Fibroblast of skin of scalp (primary cell): ENCODE results near the gene TBKBP1. TPM values are rescaled to one million over a fixed set of nuclear protein-coding genes. Genes with fewer than 3 reads are reported as not detected.

Experiments
- DNase-seq: peaks from one replicate; pipeline ENCODE4 v3.0.0-alpha.2; 2013
- polyA plus RNA-seq, 2 experiments: library from polyadenylated mRNA; unstranded; fragments of 120-200 nt; gene quantifications; one replicate each; pipeline ENCODE4 v1.2.1, GENCODE V29; 2013; ENCODE audit not compliant: insufficient read length in 2 of 2

The TBKBP1 gene
- 15.0 TPM for polyA plus RNA-seq (2013, experiment 1 of 2; ENCODE audit: insufficient read length)
- 16.1 TPM for polyA plus RNA-seq (2013, experiment 2 of 2; ENCODE audit: insufficient read length)

GRCh38 chr17:47693731-47694580 is at the start of gene TBKBP1:
Gene TBKBP1 (plus strand): TSS chr17:47694161. CDS start chr17:47696113, 1,952 bp downstream.
- peak; percentile 73 for DNase-seq

- DNase-seq = no peak
Measured at GRCh38 chr17:47644324-47644723, 49.6 kb upstream of the TBKBP1 start.

DNA sequence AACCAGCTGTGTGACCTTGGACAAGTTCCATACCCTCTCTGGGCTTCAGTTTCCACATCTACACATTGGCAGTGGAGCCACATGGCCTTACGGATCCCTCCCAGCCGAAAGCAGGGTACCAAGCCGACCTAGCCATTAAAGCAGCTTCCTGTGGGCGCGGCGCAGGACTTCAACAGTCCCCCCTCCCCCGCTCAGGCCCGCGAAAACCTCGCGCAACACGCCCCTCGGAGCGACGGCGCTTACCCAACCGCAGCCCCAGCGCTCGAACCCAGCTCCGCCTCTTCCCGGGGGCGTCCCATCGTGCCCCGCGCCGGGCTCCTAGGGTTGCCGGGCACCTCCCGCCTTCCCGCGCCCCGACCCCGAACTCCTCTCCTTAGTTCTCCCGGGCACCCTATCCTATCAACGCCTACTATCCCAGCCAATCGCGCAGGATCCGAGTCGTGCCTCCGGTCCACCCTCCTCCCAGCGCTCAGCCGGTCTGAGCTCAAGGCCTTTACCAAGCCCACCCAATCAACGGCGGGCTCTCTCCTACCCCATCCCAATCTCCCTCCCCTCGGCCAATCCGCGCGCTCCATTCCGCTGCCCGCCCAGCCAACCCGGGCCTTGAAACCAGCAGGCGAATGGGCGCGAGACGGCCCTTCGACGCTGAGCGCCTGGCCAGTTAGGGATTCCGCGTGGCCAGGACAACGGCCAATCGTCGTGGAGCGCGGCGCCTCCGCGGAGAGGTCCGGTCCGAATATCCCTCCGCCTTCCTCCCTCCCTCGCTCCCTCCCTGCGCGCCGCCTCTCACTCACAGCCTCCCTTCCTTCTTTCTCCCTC is 44.6 kb upstream of the TBKBP1 start, which contains the start of gene KPNB1:
KPNB1 (plus strand) TSS at position 767 of the 819 bp plus-strand sequence. CDS start 326 bp downstream, outside the sequence.
- DNase-seq = peak; percentile 100

DNA sequence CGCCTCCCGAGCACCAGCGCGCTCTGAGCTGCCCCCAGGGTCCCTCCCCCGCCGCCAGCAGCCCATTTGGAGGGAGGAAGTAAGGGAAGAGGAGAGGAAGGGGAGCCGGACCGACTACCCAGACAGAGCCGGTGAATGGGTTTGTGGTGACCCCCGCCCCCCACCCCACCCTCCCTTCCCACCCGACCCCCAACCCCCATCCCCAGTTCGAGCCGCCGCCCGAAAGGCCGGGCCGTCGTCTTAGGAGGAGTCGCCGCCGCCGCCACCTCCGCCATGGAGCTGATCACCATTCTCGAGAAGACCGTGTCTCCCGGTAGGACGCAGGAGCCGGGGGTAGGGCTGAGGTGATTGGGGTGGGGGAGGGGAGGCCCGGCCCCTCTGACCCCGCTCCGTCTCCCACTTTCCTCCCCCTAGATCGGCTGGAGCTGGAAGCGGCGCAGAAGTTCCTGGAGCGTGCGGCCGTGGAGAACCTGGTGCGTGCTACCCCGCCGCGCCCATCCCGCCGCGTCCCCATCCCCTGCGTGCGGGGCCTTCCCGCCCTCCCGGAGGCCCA is 43.9 kb upstream of the TBKBP1 start:
- DNase-seq = no peak

DNA sequence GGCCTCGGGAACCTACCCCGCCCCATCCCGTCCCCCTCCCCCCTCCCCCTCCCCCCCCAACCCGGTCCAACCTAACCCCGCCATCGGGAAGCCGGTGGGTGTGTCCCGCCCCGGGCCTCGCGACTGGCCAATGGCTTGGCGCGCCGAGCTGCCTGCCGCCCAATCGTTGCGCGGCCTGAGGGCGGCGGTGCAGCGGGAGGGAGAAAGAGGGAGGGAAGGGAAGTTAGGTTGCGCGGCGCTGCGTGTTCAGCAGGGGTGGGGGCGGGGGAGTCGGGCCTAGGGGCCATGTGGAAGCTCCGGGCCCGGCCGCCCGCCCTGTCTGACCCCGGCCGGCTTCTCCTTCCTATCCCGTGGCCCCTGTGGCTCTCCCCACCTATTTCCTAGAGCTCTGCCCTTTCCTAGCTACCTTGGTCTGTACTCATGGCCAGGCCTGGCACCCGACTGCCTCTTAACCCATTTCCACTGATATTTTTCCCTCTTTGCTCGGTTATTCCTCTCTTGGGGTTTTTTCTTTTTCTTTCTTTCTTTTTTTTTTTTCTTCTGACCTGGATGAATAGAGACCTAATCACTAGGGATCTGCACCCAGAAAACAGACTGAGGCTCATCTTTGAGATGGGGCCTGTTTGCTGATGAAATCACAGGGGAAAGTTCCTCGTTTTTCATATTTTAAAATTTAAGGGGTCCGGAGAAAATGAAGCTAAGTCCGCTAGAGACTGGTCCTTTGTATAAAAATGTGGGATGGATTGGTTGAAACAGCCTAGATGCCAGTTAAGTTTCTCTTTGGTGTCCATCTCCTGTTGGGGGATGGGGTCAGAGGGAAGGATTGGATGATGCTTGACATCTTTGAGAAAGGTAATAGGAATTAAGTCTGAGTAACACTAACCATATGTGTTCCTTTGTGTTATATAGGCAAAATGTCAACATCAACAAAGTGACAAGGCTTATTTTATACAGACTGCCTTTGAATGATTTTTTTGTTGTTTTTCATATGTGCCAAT is 43.1 kb upstream of the TBKBP1 start:
- peak; percentile 99 for DNase-seq

DNA sequence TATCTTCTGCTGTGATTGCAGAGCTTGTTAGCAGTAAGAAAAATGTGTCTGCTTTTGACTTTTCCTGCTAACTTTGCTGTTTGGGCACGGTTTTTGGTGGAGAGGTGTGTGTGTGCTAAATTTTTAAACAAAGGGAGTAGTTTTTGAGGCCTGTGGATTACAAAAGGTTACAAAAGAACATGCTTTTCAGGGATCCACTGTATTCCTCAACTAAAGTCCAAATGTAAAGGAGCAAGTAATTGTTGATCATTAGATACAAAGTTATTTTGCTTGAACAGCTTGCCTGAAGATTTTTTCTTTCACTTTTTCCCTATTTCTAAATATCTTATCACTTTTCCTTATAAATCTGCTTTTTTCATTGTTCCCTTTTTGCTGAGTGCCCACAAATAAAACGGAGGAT is 42.3 kb upstream of the TBKBP1 start:
- no peak for DNase-seq

- DNase-seq = no peak
Measured at GRCh38 chr17:47652570-47652969, 41.4 kb upstream of the TBKBP1 start.

- no peak for DNase-seq
Measured at GRCh38 chr17:47653442-47653841, 40.5 kb upstream of the TBKBP1 start.

- DNase-seq = no peak
Measured at GRCh38 chr17:47654991-47655390, 39.0 kb upstream of the TBKBP1 start.

DNA sequence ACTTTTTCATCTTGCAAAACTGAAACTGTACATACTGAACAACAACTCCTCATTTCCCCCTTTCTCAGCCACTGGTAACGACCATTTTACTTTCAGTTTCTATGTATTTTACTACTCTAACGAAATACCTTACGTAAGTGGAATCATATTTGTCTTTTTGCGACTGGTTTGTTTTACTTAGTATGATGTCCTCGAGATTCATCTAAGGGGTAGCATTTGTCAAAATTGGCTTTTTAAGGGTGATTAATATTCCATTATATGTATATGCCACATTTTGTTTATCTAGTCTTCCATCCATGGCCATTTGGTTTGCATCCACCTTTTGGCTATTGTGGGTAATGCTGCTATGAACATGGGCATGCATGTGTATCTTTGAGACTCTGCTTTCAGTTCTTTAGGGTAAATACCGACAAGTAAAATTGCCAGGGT is 33.9 kb upstream of the TBKBP1 start:
- DNase-seq = no peak

GRCh38 chr17:47663912-47664623 is 29.9 kb upstream of the TBKBP1 start:
- peak; percentile 54 for DNase-seq

DNA sequence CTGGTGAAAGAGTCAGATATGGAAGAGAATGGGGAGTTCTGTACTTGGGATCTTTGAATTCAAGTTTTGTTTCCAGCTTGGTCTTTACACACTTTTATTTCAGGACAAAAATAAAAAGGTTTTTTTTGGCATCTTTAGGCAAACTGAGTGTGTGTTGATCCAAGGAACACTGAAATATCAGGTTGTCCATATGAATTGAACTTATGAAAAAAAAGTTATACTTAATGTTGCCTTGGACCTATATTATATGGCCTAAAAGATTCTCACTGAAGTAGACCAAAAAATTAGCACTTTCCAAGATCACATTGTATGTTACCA is 29.4 kb upstream of the TBKBP1 start:
- DNase-seq = no peak

GRCh38 chr17:47665655-47666054 is 28.3 kb upstream of the TBKBP1 start:
- DNase-seq = peak; percentile 18

DNA sequence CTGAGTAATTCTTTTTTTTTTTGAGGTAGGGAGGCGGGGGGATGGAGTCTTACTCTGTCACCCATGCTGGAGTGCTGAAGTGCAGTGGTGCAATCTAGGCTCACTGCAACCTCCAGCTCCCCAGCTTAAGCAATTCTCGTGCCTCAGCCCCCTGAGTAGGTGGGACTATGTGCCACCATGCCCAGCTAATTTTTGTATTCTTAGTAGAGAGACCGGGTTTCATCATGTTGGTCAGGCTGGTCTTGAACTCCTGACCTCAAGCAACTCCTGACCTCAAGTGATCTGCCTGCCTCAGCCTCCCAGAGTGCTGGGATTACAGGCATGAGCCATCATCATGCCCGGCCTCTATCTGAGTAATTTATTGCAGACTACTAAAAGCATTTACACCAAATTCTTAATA is 24.9 kb upstream of the TBKBP1 start:
- DNase-seq = no peak

- no peak for DNase-seq
Measured at GRCh38 chr17:47670064-47670463, 23.9 kb upstream of the TBKBP1 start.

- no peak for DNase-seq
Measured at GRCh38 chr17:47674499-47674898, 19.5 kb upstream of the TBKBP1 start.

DNA sequence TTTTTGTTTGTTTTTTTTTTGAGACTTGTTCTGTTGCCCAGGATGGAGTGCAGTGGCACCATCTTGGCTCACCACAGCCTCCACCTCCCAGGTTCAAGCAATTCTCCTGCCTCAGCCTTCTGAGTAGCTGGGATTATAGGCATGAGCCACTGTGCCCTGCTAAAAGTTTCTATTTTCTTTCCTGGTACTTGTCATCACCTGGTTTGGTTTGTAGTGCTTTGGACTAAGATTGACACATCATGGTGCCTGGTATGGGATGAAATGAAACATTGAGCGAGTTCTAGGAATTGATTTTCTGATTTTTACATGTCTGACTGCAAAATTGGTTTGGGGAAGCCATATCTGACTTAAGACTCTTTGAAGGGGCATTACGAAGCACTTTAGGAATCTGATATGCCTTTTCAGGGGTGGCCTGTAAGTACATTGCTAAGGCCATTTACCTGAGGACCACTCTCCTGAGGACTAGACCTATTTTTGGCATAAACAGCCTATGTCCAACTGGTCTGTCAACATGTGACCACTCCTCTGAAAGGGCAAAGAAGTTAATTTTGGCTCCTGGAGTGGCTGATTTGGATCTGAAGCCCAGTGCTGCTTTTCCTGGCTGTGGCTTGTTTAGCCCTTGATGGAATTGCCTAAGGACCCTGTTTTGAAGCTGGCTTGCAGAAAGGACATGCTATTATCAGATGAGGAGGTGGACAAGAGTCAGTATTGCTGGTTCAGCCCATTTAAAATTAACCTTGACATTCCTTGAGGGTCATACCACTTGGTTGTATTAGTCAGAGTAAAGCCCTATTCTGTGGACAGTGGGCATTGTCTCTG is 18.4 kb upstream of the TBKBP1 start:
- DNase-seq = no peak

- no peak for DNase-seq
Measured at GRCh38 chr17:47676199-47676472, 17.8 kb upstream of the TBKBP1 start.

DNA sequence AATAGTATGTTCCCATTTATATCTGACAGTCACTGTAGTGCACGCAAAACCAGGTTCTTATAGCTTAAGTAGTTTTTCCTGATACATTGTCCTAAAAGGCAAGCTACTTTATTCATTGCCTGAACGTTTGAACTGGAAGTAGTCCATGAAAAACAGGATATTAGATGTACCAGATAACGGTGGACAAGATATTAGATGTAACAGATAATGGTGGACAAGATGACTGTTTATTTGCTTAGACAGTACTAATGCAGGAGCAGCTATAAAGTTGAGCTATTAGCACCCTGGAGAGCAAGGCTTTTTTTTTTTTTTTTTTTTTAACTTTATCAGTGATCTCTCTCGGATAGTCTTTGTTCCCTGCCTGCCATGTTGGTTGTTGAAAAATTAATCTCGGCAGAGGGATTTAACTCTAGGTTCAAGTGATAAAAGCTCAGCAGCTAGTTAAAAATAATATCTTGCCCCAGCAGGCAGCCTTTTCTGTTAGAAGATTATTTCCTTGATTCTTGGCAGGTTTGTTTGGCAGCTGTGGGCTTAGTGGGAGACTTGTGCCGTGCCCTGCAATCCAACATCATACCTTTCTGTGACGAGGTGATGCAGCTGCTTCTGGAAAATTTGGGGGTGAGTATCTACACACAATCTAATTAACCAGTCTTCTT is 17.3 kb upstream of the TBKBP1 start:
- DNase-seq = no peak

GRCh38 chr17:47678196-47678595 is 15.8 kb upstream of the TBKBP1 start:
- no peak for DNase-seq
